IMR-90 (cell line): Measurements from ENCODE around the gene OR6C4.
"Not testable (repeated sequence)": the region's sequence is repeated elsewhere in the genome, so short reads cannot be mapped to it uniquely, and the experiment has no call there.

Experiments used
- BHLHE40 ChIP-seq: fragments of 150-350 bp; IDR thresholded peaks from 2 replicates; pipeline ENCODE4 v1.6.1; 2016; ENCODE audit warnings: mild to moderate bottlenecking, low read depth, low read length
- FOS ChIP-seq: fragments of 150-350 bp; IDR thresholded peaks from 2 replicates; pipeline ENCODE4 v1.6.1; 2016; ENCODE audit warnings: low read depth, low read length
- MXI1 ChIP-seq: IDR thresholded peaks from 2 replicates; pipeline ENCODE4 v1.6.1; 2012; ENCODE audit warnings: low read depth, mild to moderate bottlenecking, low read length, moderate library complexity, borderline replicate concordance
- POLR2A ChIP-seq: IDR thresholded peaks from 2 replicates; pipeline ENCODE4 v1.6.1; 2012; ENCODE audit warnings: mild to moderate bottlenecking, low read depth, low read length
- TF ChIP-seq, protein P1 (sequence below): conservative IDR thresholded peaks from 2 replicates; pipeline ENCODE4 v1.5.1; 2012; ENCODE audit warnings: mild to moderate bottlenecking, low read depth, low read length, improper control_type of control experiment

DNA sequence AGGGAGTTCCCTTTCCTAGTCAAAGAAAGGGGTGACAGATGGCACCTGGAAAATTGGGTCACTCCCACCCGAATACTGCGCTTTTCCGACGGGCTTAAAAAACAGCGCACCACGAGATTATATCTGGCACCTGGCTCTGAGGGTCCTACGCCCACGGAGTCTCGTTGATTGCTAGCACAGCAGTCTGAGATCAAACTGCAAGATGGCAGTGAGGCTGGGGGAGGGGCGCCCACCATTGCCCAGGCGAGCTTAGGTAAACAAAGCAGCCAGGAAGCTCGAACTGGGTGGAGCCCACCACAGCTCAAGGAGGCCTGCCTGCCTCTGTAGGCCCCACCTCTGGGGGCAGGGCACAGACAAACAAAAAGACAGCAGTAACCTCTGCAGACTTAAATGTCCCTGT, 40.8 kb downstream of the OR6C4 start:
- TF ChIP-seq, protein P1, sequence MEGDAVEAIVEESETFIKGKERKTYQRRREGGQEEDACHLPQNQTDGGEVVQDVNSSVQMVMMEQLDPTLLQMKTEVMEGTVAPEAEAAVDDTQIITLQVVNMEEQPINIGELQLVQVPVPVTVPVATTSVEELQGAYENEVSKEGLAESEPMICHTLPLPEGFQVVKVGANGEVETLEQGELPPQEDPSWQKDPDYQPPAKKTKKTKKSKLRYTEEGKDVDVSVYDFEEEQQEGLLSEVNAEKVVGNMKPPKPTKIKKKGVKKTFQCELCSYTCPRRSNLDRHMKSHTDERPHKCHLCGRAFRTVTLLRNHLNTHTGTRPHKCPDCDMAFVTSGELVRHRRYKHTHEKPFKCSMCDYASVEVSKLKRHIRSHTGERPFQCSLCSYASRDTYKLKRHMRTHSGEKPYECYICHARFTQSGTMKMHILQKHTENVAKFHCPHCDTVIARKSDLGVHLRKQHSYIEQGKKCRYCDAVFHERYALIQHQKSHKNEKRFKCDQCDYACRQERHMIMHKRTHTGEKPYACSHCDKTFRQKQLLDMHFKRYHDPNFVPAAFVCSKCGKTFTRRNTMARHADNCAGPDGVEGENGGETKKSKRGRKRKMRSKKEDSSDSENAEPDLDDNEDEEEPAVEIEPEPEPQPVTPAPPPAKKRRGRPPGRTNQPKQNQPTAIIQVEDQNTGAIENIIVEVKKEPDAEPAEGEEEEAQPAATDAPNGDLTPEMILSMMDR = not testable (repeated sequence)
- TF ChIP-seq POLR2A, MXI1, FOS, BHLHE40: not testable (repeated sequence)
